ENCODE data around the gene LKAAEAR1. TPM values are rescaled to one million over a fixed set of nuclear protein-coding genes. Genes with fewer than 3 reads are reported as not detected.

Gene LKAAEAR1
- total and polyA plus RNA-seq, 2 of the 13 experiments (the other 11 are each of a cell fraction or from before 2014, with no cell fraction given), result not detected

DNA sequence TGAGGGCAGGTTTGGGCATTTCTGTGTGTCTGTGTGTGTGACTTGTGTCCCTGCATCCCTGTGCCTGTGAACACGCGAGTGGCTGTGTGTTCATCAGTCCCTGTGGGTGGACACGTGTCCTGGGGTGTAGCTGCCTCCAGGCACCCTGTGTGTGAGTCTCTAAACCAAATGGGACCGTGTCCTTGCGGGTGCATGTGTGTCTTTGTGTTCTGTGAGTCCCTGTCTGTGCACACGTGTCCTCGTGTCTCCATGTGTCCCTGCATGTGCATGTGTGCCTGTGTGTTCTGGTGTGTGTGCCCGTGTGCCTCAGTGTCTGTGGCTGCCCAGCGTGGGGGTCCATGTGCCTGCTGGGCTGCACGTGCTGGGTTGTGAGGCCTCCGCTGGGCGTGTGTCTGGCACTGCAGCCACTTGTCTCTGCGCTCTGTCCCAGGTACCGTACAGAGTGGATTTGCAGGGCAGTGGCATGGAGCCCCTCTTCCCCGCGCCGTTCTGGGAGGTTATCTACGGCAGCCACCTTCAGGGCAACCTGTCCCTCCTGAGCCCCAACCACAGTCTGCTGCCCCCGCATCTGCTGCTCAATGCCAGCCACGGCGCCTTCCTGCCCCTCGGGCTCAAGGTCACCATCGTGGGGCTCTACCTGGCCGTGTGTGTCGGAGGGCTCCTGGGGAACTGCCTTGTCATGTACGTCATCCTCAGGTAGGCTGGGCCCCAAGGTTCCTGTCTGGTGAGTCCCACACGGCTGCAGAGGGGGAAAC lies 8.2 kb upstream of the LKAAEAR1 start (continued):
- TF ChIP-seq ZNF335 (CRISPR knock-in tag; IDR thresholded peaks at IDR 0.05) (no peak), ZNF451 (CRISPR knock-in tag; IDR thresholded peaks at IDR 0.05) (no peak), ZNF619 (CRISPR knock-in tag; IDR thresholded peaks at IDR 0.05) (no peak), ZNF83 (CRISPR knock-in tag; IDR thresholded peaks at IDR 0.05; ENCODE audit: borderline replicate concordance) (peak; percentile 70; the same call in 1 of the 2 replicates), KAT7 (CRISPR knock-in tag; IDR thresholded peaks at IDR 0.05; ENCODE audit: borderline replicate concordance) (no peak), U2AF1 (optimal IDR thresholded peaks at IDR 0.05; ENCODE audit: low read depth, low read length) (no peak), MAFF (IDR thresholded peaks at IDR 0.05; ENCODE audit: low read depth, low read length) (no peak), ZNF747 (CRISPR knock-in tag; IDR thresholded peaks at IDR 0.05; ENCODE audit: borderline replicate concordance) (no peak), ZNF20 (CRISPR knock-in tag; IDR thresholded peaks at IDR 0.05) (no peak), CEBPG (CRISPR knock-in tag; IDR thresholded peaks at IDR 0.05) (no peak), SYNCRIP (IDR thresholded peaks at IDR 0.05; ENCODE audit: insufficient read depth, low read depth, low read length) (no peak), ETV5 (CRISPR knock-in tag; IDR thresholded peaks at IDR 0.05; ENCODE audit: borderline replicate concordance) (peak; percentile 8; the same call in 1 of the 2 replicates), IRX3 (CRISPR knock-in tag; IDR thresholded peaks at IDR 0.05; ENCODE audit: borderline replicate concordance, low read depth) (no peak), STAT5B (CRISPR knock-in tag; IDR thresholded peaks at IDR 0.05) (no peak), RFX5 (IDR thresholded peaks at IDR 0.05; ENCODE audit: low read depth, low read length) (no peak)
- TF ChIP-seq, protein P1, sequence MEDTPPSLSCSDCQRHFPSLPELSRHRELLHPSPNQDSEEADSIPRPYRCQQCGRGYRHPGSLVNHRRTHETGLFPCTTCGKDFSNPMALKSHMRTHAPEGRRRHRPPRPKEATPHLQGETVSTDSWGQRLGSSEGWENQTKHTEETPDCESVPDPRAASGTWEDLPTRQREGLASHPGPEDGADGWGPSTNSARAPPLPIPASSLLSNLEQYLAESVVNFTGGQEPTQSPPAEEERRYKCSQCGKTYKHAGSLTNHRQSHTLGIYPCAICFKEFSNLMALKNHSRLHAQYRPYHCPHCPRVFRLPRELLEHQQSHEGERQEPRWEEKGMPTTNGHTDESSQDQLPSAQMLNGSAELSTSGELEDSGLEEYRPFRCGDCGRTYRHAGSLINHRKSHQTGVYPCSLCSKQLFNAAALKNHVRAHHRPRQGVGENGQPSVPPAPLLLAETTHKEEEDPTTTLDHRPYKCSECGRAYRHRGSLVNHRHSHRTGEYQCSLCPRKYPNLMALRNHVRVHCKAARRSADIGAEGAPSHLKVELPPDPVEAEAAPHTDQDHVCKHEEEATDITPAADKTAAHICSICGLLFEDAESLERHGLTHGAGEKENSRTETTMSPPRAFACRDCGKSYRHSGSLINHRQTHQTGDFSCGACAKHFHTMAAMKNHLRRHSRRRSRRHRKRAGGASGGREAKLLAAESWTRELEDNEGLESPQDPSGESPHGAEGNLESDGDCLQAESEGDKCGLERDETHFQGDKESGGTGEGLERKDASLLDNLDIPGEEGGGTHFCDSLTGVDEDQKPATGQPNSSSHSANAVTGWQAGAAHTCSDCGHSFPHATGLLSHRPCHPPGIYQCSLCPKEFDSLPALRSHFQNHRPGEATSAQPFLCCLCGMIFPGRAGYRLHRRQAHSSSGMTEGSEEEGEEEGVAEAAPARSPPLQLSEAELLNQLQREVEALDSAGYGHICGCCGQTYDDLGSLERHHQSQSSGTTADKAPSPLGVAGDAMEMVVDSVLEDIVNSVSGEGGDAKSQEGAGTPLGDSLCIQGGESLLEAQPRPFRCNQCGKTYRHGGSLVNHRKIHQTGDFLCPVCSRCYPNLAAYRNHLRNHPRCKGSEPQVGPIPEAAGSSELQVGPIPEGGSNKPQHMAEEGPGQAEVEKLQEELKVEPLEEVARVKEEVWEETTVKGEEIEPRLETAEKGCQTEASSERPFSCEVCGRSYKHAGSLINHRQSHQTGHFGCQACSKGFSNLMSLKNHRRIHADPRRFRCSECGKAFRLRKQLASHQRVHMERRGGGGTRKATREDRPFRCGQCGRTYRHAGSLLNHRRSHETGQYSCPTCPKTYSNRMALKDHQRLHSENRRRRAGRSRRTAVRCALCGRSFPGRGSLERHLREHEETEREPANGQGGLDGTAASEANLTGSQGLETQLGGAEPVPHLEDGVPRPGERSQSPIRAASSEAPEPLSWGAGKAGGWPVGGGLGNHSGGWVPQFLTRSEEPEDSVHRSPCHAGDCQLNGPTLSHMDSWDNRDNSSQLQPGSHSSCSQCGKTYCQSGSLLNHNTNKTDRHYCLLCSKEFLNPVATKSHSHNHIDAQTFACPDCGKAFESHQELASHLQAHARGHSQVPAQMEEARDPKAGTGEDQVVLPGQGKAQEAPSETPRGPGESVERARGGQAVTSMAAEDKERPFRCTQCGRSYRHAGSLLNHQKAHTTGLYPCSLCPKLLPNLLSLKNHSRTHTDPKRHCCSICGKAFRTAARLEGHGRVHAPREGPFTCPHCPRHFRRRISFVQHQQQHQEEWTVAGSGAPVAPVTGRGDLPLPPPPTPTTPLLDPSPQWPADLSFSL (CRISPR knock-in tag; IDR thresholded peaks at IDR 0.05), result peak; percentile 80; the same call in 1 of the 2 replicates
- TF ChIP-seq, protein P2, sequence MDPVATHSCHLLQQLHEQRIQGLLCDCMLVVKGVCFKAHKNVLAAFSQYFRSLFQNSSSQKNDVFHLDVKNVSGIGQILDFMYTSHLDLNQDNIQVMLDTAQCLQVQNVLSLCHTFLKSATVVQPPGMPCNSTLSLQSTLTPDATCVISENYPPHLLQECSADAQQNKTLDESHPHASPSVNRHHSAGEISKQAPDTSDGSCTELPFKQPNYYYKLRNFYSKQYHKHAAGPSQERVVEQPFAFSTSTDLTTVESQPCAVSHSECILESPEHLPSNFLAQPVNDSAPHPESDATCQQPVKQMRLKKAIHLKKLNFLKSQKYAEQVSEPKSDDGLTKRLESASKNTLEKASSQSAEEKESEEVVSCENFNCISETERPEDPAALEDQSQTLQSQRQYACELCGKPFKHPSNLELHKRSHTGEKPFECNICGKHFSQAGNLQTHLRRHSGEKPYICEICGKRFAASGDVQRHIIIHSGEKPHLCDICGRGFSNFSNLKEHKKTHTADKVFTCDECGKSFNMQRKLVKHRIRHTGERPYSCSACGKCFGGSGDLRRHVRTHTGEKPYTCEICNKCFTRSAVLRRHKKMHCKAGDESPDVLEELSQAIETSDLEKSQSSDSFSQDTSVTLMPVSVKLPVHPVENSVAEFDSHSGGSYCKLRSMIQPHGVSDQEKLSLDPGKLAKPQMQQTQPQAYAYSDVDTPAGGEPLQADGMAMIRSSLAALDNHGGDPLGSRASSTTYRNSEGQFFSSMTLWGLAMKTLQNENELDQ (CRISPR knock-in tag; IDR thresholded peaks at IDR 0.05; ENCODE audit: borderline replicate concordance), result no peak
- TF ChIP-seq, protein P3, sequence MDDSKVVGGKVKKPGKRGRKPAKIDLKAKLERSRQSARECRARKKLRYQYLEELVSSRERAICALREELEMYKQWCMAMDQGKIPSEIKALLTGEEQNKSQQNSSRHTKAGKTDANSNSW (CRISPR knock-in tag; IDR thresholded peaks at IDR 0.05; ENCODE audit: borderline replicate concordance), result no peak
- TF ChIP-seq, protein P4, sequence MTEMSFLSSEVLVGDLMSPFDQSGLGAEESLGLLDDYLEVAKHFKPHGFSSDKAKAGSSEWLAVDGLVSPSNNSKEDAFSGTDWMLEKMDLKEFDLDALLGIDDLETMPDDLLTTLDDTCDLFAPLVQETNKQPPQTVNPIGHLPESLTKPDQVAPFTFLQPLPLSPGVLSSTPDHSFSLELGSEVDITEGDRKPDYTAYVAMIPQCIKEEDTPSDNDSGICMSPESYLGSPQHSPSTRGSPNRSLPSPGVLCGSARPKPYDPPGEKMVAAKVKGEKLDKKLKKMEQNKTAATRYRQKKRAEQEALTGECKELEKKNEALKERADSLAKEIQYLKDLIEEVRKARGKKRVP (CRISPR knock-in tag; IDR thresholded peaks at IDR 0.05), result no peak

Measured in HepG2 (cell line).